GM10248 (cell line): Measurements from ENCODE around the gene SMOC1.
A peak's percentile ranks its signal among the peaks of the same experiment; 100 is the strongest.

Experiments used
- CTCF ChIA-PET: fragments of 300-600 bp; sonication (Branson Sonifier 250); formaldehyde crosslinking; extraction: SDS; loops from one replicate; lab custom pipeline; 2021; ENCODE audit warnings: antibody characterized with exemption; lab: Yijun Ruan, JAX
- POLR2A ChIA-PET: fragments of 350-650 bp; sonication (Branson Sonifier 250); formaldehyde crosslinking; extraction: SDS; loops from one replicate; lab custom pipeline; 2020; ENCODE audit warnings: antibody characterized with exemption; lab: Yijun Ruan, JAX
- DNase-seq: peaks from one replicate; pipeline ENCODE4 v3.0.0; 2012; ENCODE audit errors: extremely low spot score
- CTCF ChIP-seq: IDR thresholded peaks from 2 replicates; pipeline ENCODE4 v1.5.1; 2012; ENCODE audit warnings: mild to moderate bottlenecking, low read depth; ENCODE audit errors: extremely low read depth, missing control alignments, control extremely low read depth

SMOC1 gene

GRCh38 chr14:70000601-70001000 lies 121.4 kb downstream of the SMOC1 start:
- peak; percentile 28 for DNase-seq
- CTCF ChIA-PET, result interaction anchor here (1.4 to 2.9 kb wide), 3 partner anchors 8 to 27 kb away, joined by 6 to 26 read pairs (median 10); no protein-coding TSS in a partner anchor
- POLR2A ChIA-PET, result no interaction called here
- no peak for TF ChIP-seq CTCF

- DNase-seq, result no peak
- ChIA-PET POLR2A (no interaction called here), CTCF (interaction anchor here (1.0 to 2.9 kb wide), 3 partner anchors 10 to 28 kb away, joined by 3 to 26 read pairs (median 4); no protein-coding TSS in a partner anchor)
- TF ChIP-seq CTCF, result no peak
Measured at GRCh38 chr14:70002589-70003346, 123.6 kb downstream of the SMOC1 start.

DNA sequence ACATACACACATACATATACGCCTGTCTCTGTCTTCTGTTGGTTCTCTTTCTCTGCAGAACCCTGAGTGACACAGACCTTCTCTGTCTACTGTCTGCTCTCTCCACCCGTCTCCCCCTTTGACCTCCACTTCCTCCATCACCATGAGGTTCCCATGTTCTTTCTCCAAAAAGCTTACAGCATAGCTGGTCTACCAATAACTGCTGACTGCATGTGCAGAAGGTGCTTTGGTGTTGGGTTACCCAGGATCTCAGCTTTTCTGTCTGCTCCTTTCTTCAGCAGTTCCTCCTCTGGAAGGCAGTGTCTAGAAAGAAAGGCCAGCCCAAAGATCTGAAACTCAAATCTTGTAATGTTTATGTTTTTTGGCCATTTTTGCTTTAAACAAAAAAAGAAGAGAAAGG lies 125.6 kb downstream of the SMOC1 start:
- ChIA-PET CTCF (interaction anchor here (1.0 kb wide), 1 partner anchor 9 kb away, joined by 4 read pairs; no protein-coding TSS in a partner anchor), POLR2A (no interaction called here)
- no peak for DNase-seq
- TF ChIP-seq CTCF, result no peak

DNA sequence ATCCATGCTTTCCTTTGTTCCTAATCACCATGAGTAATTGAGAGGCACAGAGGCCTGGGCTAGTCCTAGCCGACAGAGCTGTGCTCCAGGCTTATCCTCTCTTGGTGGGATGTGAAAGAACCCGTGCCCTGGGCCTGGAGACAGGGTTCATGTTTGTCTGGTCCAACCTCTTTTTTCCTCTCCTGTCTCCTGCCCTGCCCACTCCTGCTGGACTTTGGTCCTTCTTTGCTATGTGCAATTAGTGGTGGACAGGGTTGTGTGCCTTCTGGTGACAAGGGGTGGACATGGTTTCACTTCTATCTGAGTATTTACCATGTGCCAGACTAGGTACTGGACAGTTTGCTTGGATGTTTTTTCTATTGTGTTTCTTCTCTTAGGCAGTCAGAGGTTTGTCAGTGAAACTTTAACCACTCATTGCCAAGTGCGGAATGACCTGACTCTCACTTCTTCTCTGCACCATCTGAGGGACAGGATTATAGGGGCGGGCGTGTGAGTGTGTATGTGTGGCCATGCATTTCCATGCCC lies 126.1 kb downstream of the SMOC1 start:
- CTCF ChIA-PET, result interaction anchor here (1.0 kb wide), 1 partner anchor 8 kb away, joined by 4 read pairs; no protein-coding TSS in a partner anchor
- TF ChIP-seq CTCF, result no peak
- DNase-seq, result no peak
- POLR2A ChIA-PET, result no interaction called here

DNA sequence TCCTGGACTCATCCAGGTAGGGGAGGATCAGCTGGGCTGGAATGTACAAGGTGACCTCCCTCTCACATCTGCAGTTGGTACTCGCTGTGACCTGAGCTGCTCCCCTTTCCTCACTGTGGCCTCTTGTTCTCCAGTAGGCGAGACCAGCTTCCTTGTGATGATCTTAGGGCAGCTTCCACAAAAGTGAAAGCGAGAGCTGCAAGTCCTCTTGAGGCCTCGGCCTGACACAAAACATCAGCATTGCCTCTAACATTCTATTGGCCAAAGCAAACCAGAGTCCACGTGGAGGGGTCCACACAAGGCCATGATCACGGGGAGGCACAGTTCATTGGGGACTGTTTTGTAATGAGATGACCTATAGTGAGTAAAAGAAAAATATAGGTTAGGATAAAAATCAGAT lies 127.5 kb downstream of the SMOC1 start:
- no peak for DNase-seq
- ChIA-PET CTCF (interaction anchor here (0.7 to 4.9 kb wide), 7 partner anchors 10 to 129 kb away, joined by 3 to 31 read pairs (median 4); no protein-coding TSS in a partner anchor), POLR2A (no interaction called here)
- TF ChIP-seq CTCF, result no peak

DNA sequence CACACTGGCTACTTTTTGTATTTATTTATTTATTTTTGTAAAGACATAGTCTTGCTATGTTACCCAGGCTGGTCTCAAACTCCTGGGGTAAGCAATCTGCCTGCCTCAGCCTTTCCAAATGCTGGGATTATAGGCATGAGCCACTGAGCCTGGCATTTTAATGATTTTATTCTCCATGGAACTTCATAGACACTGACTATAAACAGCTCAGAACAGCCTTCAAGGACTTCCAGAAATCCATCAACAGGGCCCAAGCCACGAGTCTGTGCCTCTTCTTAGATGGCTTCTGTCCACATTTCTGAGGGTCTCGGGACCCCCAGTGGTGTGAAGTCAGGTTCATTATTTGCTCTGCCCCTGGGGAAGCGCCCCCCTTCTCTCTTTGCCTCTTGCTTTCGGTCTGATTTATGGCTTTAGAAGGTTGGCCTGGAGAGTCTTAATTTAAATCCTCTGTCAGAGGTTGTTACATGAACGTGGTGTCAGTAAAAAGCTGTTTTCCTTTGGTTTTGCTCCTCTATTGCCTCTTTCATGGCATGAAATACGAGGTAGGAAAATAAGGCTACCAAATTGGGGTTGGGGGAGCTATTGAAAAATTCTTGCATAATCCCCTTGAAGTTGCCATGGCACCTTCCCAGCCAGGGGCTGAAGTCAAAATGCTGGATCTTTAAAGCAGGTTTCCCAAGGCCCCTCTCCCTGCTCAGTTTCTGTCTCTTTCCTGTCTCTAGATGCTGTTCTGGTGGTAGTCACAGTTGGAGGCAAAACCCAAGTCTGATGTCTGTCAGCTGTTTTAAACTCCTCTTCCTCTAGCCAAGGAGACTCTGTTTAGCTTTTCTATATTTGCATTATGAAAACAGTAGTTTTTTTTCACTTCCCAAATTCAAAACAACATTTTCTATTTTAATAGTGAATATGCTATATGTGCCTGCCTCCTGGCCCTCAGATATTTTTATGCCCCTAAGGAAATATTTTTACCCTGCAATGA lies 129.4 kb downstream of the SMOC1 start:
- no peak for TF ChIP-seq CTCF
- POLR2A ChIA-PET, result no interaction called here
- CTCF ChIA-PET, result interaction anchor here (1.1 to 4.9 kb wide), 5 partner anchors 8 to 111 kb away, joined by 3 to 31 read pairs (median 7); no protein-coding TSS in a partner anchor

More for the DNA sequence above, 129.4 kb downstream of the SMOC1 start:
- DNase-seq, result no peak
